HEK293 (cell line): ENCODE results near the gene TEF.

Source experiments
- ATF2 ChIP-seq: fragments of 450-650 bp; formaldehyde crosslinking; IDR thresholded peaks from 2 replicates; pipeline ENCODE4 v1.5.1; 2016; ENCODE audit warnings: missing biosample characterization, missing genetic modification characterization, low read depth
- GLI4 ChIP-seq: fragments of 450-650 bp; formaldehyde crosslinking; IDR thresholded peaks from 2 replicates; pipeline ENCODE4 v1.5.1; 2016; ENCODE audit warnings: missing biosample characterization, missing genetic modification characterization
- HOXA7 ChIP-seq: sonication (generic); formaldehyde crosslinking; IDR thresholded peaks from 2 replicates; pipeline ENCODE4 v1.8.1; 2022; ENCODE audit warnings: missing genetic modification reagents, borderline replicate concordance
- KLF10 ChIP-seq: fragments of 450-650 bp; IDR thresholded peaks from 2 replicates; pipeline ENCODE4 v1.5.1; 2018; ENCODE audit warnings: missing biosample characterization, mild to moderate bottlenecking, missing genetic modification characterization
- MEIS1 ChIP-seq: sonication (generic); formaldehyde crosslinking; IDR thresholded peaks from 2 replicates; pipeline ENCODE4 v1.8.1; 2022; ENCODE audit warnings: missing genetic modification reagents, mild to moderate bottlenecking, borderline replicate concordance
- PBX3 ChIP-seq: sonication (generic); formaldehyde crosslinking; IDR thresholded peaks from 2 replicates; pipeline ENCODE4 v1.8.1; 2022; ENCODE audit warnings: mild to moderate bottlenecking, moderate library complexity, missing genetic modification reagents
- PRDM10 ChIP-seq: fragments of 450-650 bp; formaldehyde crosslinking; IDR thresholded peaks from 2 replicates; pipeline ENCODE4 v1.5.1; 2016; ENCODE audit warnings: missing biosample characterization, missing genetic modification characterization
- YY2 ChIP-seq: fragments of 450-650 bp; formaldehyde crosslinking; IDR thresholded peaks from 2 replicates; pipeline ENCODE4 v1.5.1; 2016; ENCODE audit warnings: missing biosample characterization, missing genetic modification characterization
- ZBTB11 ChIP-seq: fragments of 450-650 bp; formaldehyde crosslinking; conservative IDR thresholded peaks from 2 replicates; pipeline ENCODE4 v1.5.1; 2016; ENCODE audit warnings: low read depth, missing biosample characterization, missing genetic modification characterization
- ZBTB49 ChIP-seq: fragments of 450-650 bp; formaldehyde crosslinking; IDR thresholded peaks from 2 replicates; pipeline ENCODE4 v1.5.1; 2016; ENCODE audit warnings: missing biosample characterization, missing genetic modification characterization, low read depth
- ZNF174 ChIP-seq: fragments of 450-650 bp; formaldehyde crosslinking; IDR thresholded peaks from 2 replicates; pipeline ENCODE4 v1.5.0; 2017; ENCODE audit warnings: missing biosample characterization, mild to moderate bottlenecking, missing genetic modification characterization
- ZNF302 ChIP-seq: fragments of 450-650 bp; formaldehyde crosslinking; IDR thresholded peaks from 2 replicates; pipeline ENCODE4 v1.5.1; 2016; ENCODE audit warnings: missing biosample characterization, missing genetic modification characterization, low read depth
- ZNF335 ChIP-seq: fragments of 450-650 bp; formaldehyde crosslinking; conservative IDR thresholded peaks from 2 replicates; pipeline ENCODE4 v1.5.1; 2016; ENCODE audit warnings: missing biosample characterization, missing genetic modification characterization
- ZNF391 ChIP-seq: fragments of 450-650 bp; formaldehyde crosslinking; IDR thresholded peaks from 2 replicates; pipeline ENCODE4 v1.5.1; 2016; ENCODE audit warnings: low read depth, missing biosample characterization, missing genetic modification characterization, borderline replicate concordance
- ZNF654 ChIP-seq: fragments of 450-650 bp; formaldehyde crosslinking; IDR thresholded peaks from 2 replicates; pipeline ENCODE4 v1.5.1; 2016; ENCODE audit warnings: low read depth, missing biosample characterization, missing genetic modification characterization
- ZNF658 ChIP-seq: fragments of 450-650 bp; formaldehyde crosslinking; IDR thresholded peaks from 2 replicates; pipeline ENCODE4; 2016; ENCODE audit warnings: missing biosample characterization, missing genetic modification characterization
- ZNF707 ChIP-seq: fragments of 450-650 bp; formaldehyde crosslinking; IDR thresholded peaks from 2 replicates; pipeline ENCODE4 v1.5.1; 2016; ENCODE audit warnings: missing biosample characterization, missing genetic modification characterization
- ZNF768 ChIP-seq: fragments of 450-650 bp; formaldehyde crosslinking; IDR thresholded peaks from 2 replicates; pipeline ENCODE4 v1.5.1; 2018; ENCODE audit warnings: missing biosample characterization, mild to moderate bottlenecking, missing genetic modification characterization
- ZNF777 ChIP-seq: fragments of 450-650 bp; formaldehyde crosslinking; IDR thresholded peaks from 2 replicates; pipeline ENCODE4 v1.5.1; 2017; ENCODE audit warnings: missing biosample characterization, missing genetic modification characterization, borderline replicate concordance

The TEF gene

GRCh38 chr22:41403532-41404318, 22.0 kb downstream of the TEF start (continued):
- TF ChIP-seq ZNF768 (tag by site-specific recombination) = no peak
- no peak for TF ChIP-seq YY2 (tag by site-specific recombination)
- no peak for TF ChIP-seq ZBTB49 (tag by site-specific recombination)
- no peak for TF ChIP-seq ZNF777 (tag by site-specific recombination)
- no peak for TF ChIP-seq ZNF658 (tag by site-specific recombination)
- TF ChIP-seq ZNF707 (tag by site-specific recombination) = no peak
- TF ChIP-seq ZNF335 (tag by site-specific recombination) = peak; percentile 97
- TF ChIP-seq ZBTB11 (tag by site-specific recombination) = no peak
- no peak for TF ChIP-seq GLI4 (tag by site-specific recombination)
- no peak for TF ChIP-seq PBX3
- TF ChIP-seq MEIS1 (CRISPR knock-in tag) = no peak
- TF ChIP-seq ZNF654 (tag by site-specific recombination) = peak; percentile 96
- TF ChIP-seq ZNF174 (tag by site-specific recombination) = no peak
- no peak for TF ChIP-seq ATF2 (tag by site-specific recombination)
- no peak for TF ChIP-seq ZNF302
- no peak for TF ChIP-seq HOXA7 (CRISPR knock-in tag)
- peak; percentile 73; the same call in 1 of the 2 replicates for TF ChIP-seq ZNF391
- no peak for TF ChIP-seq PRDM10 (tag by site-specific recombination)
- no peak for TF ChIP-seq KLF10
